Tibial nerve (tissue), 4 donors: ENCODE measurements around the gene EIF2B2.

Experiments used
- EP300 ChIP-seq, 2 donors: sonication (generic); formaldehyde crosslinking; IDR thresholded peaks; one replicate each; pipeline ENCODE4 v1.6.1; 2017; ENCODE audit warnings: antibody characterized with exemption in 2 of 2, mild to moderate bottlenecking in 1 of 2
- POLR2A ChIP-seq, 2 donors: fragments of 450-650 bp; IDR thresholded peaks; one replicate each; pipeline ENCODE4 v1.6.1; 2017; ENCODE audit warnings: antibody characterized with exemption in 2 of 2, mild to moderate bottlenecking in 2 of 2, moderate library complexity in 2 of 2
- TF ChIP-seq, protein P1 (sequence below), 5 experiments: fragments of 200-600 bp in 3 of 5; fragments of 450-650 bp in 2 of 5; sonication (generic) in 3 of 5; IDR thresholded peaks; one replicate each; pipeline ENCODE4 v1.5.1; 2016 to 2019; ENCODE audit warnings: antibody characterized with exemption in 5 of 5, mild to moderate bottlenecking in 3 of 5, moderate library complexity in 2 of 5

DNA sequence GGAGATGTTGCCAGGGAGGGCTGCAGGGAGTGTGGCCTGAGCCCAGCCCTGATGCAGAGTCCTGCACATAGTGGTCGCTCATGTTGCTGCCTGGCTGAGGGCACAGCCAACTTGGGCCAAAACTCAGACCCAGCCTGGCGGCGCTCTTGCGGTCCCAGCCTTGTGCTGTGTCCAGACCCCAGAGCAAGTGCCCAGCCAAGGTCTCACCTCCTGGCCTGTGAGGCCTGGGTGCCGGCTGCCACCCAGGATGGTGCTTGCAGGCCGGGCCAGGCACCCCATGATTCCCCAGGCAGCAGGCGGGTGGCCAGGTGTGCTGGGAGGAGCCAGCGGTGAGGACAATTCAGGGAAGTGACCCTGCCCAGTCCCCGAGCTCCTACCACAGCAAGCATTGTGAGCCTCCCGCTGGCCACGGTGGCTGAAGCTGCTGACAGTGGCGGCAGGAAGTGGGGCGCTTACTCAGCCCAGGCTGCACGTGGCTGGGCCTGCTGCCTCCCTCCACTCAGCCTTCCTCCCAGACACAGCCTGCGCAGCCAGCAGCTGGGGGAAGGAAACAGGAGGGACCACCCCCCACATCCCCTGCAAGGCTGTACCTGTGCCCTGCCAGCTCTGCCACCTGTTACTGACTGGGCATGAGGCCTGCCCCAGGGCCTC, 29.6 kb upstream of the EIF2B2 start:
- TF ChIP-seq, protein P1, sequence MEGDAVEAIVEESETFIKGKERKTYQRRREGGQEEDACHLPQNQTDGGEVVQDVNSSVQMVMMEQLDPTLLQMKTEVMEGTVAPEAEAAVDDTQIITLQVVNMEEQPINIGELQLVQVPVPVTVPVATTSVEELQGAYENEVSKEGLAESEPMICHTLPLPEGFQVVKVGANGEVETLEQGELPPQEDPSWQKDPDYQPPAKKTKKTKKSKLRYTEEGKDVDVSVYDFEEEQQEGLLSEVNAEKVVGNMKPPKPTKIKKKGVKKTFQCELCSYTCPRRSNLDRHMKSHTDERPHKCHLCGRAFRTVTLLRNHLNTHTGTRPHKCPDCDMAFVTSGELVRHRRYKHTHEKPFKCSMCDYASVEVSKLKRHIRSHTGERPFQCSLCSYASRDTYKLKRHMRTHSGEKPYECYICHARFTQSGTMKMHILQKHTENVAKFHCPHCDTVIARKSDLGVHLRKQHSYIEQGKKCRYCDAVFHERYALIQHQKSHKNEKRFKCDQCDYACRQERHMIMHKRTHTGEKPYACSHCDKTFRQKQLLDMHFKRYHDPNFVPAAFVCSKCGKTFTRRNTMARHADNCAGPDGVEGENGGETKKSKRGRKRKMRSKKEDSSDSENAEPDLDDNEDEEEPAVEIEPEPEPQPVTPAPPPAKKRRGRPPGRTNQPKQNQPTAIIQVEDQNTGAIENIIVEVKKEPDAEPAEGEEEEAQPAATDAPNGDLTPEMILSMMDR (IDR thresholded peaks at IDR 0.05) = no peak
- TF ChIP-seq POLR2A (IDR thresholded peaks at IDR 0.05) (no peak), EP300 (IDR thresholded peaks at IDR 0.05) (peak in 1 of 2 donors; percentile 42)
